GM20000 (cell line): ENCODE measurements around the gene SKI.

Experiments used
- DNase-seq: peaks from one replicate; pipeline ENCODE4 v3.0.0; 2012; ENCODE audit warnings: low spot score
- CTCF ChIP-seq: IDR thresholded peaks from 2 replicates; pipeline ENCODE4 v1.5.1; 2012; ENCODE audit warnings: mild to moderate bottlenecking, control low read depth; ENCODE audit errors: extremely low read depth, missing control alignments

The SKI gene

DNA sequence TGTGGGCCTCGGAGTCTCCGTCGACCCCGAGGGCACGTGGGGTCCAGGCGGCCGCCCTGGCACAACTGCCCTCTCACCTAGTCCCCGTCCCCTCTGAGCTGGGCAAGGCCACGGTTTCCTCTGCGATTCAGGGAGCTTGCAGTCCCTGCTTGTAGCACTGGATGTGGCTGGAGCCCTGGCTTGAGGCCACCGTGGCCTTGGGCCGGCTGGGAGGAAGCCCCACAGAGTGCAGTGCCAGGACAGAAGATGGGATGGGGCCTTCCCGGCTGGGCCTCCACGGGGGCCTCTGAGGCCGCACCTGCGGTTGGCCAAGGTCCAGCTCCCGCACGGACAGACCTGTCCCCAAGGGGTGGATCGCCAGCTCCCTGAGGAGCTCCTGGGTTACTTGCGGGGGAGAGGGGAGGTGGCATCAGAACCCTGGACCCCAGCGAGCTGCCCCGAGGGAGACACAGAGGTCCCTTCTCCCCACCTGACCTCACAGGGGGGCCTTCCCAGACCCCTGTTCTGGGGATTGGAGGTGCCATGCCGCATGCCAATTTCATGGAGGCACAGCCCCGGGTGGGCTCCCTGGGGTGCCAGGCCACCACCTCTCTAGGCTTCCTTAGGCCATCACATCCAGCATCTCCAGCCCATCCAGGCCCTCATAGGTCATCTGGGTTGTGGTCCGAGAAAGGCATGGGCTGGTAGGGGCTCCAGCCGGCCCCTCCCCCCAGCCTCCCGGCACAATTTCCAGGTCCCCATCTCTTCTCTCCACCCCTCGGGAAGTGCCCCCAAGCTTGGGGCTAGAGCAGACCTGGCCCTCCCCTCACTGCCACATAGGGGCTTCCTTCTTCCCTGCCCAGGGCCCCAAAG lies 82.4 kb downstream of the SKI start:
- no peak for TF ChIP-seq CTCF

GRCh38 chr1:2311184-2312032 lies 83.3 kb downstream of the SKI start:
- peak; percentile 80 for DNase-seq
- peak; percentile 23 for TF ChIP-seq CTCF

More for the DNA sequence above, 82.4 kb downstream of the SKI start:
- DNase-seq, result no peak

DNA sequence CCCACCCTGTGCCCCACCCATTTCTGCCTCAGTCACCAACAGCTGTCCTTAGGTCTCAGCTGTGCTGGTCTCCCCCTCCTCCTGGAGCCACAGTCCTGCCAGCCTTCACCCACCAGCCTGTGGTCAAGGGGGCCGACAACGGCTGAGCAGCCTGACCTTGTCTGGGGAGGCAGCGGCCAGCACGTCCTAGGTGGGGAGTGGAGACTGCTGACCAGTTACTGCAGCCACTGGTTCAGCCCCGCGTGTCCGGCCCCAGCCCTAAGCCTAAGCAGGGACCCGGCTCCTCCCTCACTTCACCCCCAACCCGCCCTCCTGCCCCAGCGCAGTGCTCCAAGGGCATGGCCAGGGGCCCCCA lies 84.0 kb downstream of the SKI start:
- DNase-seq, result no peak
- no peak for TF ChIP-seq CTCF

GRCh38 chr1:2312515-2313301 lies 84.6 kb downstream of the SKI start:
- TF ChIP-seq CTCF, result no peak
- DNase-seq, result no peak

DNA sequence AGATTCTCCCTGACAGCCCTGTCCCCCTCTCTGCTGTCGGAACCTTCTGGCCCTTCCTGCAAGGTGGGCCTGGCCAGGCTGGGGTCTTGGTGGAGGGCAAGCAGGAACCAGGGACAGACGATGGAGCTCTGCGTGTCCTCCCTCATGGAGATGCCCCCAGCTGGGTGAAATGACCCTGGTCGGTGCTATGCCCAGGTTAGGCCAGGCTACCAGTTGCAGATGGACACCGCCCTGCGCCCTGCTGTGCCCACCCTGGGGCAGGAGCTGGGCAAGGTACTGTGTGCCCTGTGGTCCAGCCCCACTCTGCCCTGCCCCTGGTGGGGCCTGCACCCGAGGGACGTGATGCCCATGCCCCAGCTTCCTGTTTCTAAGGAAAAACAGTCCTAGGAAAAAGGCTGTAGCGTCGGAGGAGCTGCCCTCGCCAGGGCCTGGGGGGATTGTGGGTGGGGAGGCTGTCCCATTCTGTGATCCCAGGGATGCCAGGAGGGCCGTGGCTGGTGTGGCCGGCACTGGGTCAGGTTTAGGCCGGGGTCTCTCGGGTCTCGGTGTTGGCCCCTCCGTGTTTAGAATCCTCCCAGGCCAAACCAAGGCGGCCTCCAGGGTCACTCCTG lies 85.6 kb downstream of the SKI start:
- TF ChIP-seq CTCF, result no peak
- DNase-seq, result no peak

GRCh38 chr1:2314273-2314802 lies 86.2 kb downstream of the SKI start:
- TF ChIP-seq CTCF, result no peak
- DNase-seq, result no peak
